COLO829 (cell line): ENCODE data around the gene SPECC1.
A peak's percentile ranks its signal among the peaks of the same experiment; 100 is the strongest.
"Not testable (repeated sequence)": the region's sequence is repeated elsewhere in the genome, so short reads cannot be mapped to it uniquely, and the experiment has no call there.

Source experiments
- DNase-seq: peaks from one replicate; pipeline ENCODE4 v3.0.0; 2012; ENCODE audit warnings: low spot score

The SPECC1 gene

GRCh38 chr17:20208717-20209116 lies 199.6 kb downstream of the SPECC1 start:
- no peak for DNase-seq

GRCh38 chr17:20210180-20210579 lies 201.0 kb downstream of the SPECC1 start:
- no peak for DNase-seq

- no peak for DNase-seq
These were observed 201.5 kb downstream of the SPECC1 start for GRCh38 chr17:20210614-20211013.

GRCh38 chr17:20211246-20211645 lies 202.1 kb downstream of the SPECC1 start:
- DNase-seq: no peak

GRCh38 chr17:20213449-20213848 lies 204.3 kb downstream of the SPECC1 start:
- no peak for DNase-seq

GRCh38 chr17:20214794-20215193 lies 205.6 kb downstream of the SPECC1 start:
- no peak for DNase-seq

- no peak for DNase-seq
These were observed 207.1 kb downstream of the SPECC1 start for GRCh38 chr17:20216154-20216815.

GRCh38 chr17:20216853-20217252 lies 207.7 kb downstream of the SPECC1 start:
- no peak for DNase-seq

- no peak for DNase-seq
These were observed 208.5 kb downstream of the SPECC1 start for GRCh38 chr17:20217677-20218076.

- DNase-seq: no peak
These were observed 209.1 kb downstream of the SPECC1 start for GRCh38 chr17:20218272-20218671.

GRCh38 chr17:20223808-20224328 lies 214.7 kb downstream of the SPECC1 start:
- no peak for DNase-seq

- DNase-seq: no peak
These were observed 215.2 kb downstream of the SPECC1 start for GRCh38 chr17:20224379-20224778.

- DNase-seq: no peak
These were observed 216.3 kb downstream of the SPECC1 start for GRCh38 chr17:20225162-20226115.

GRCh38 chr17:20226814-20227482 lies 217.8 kb downstream of the SPECC1 start:
- DNase-seq: peak; percentile 65

GRCh38 chr17:20227720-20228370 lies 218.7 kb downstream of the SPECC1 start:
- DNase-seq: not testable (repeated sequence)

- no peak for DNase-seq
These were observed 219.3 kb downstream of the SPECC1 start for GRCh38 chr17:20228410-20228809.

- DNase-seq: no peak
These were observed 219.7 kb downstream of the SPECC1 start for GRCh38 chr17:20228860-20229259.

GRCh38 chr17:20230924-20231323 lies 221.8 kb downstream of the SPECC1 start:
- no peak for DNase-seq

GRCh38 chr17:20232611-20233010 lies 223.5 kb downstream of the SPECC1 start:
- no peak for DNase-seq

- DNase-seq: no peak
These were observed 225.1 kb downstream of the SPECC1 start for GRCh38 chr17:20234276-20234675.

- no peak for DNase-seq
These were observed 226.6 kb downstream of the SPECC1 start for GRCh38 chr17:20235747-20236146.
